ENCODE results near the gene UNC93B1.

The UNC93B1 gene

GRCh38 chr11:68040101-68040956, 36.4 kb upstream of the UNC93B1 start:
- no peak for DNase-seq (ENCODE audit: low read depth)

- DNase-seq (ENCODE audit: low read depth), result no peak
These were observed 35.7 kb upstream of the UNC93B1 start for GRCh38 chr11:68039526-68040086.

GRCh38 chr11:68038718-68039525, 35.0 kb upstream of the UNC93B1 start, which contains the start of gene TCIRG1:
TCIRG1 (plus strand) TSS chr11:68039025; CDS start chr11:68041272, 2,247 bp downstream.
- peak; percentile 32 for DNase-seq (ENCODE audit: low read depth)

- no peak for DNase-seq (ENCODE audit: low read depth)
These were observed 34.4 kb upstream of the UNC93B1 start for GRCh38 chr11:68038226-68038717.

GRCh38 chr11:68037411-68038225, 33.7 kb upstream of the UNC93B1 start:
- no peak for DNase-seq (ENCODE audit: low read depth)

GRCh38 chr11:68036717-68037239, 32.9 kb upstream of the UNC93B1 start:
- no peak for DNase-seq (ENCODE audit: low read depth)

GRCh38 chr11:68036141-68036716, 32.3 kb upstream of the UNC93B1 start:
- DNase-seq (ENCODE audit: low read depth), result no peak

GRCh38 chr11:68035266-68035876, 31.5 kb upstream of the UNC93B1 start:
- DNase-seq (ENCODE audit: low read depth), result no peak

GRCh38 chr11:68033708-68034045, 29.8 kb upstream of the UNC93B1 start:
- DNase-seq (ENCODE audit: low read depth), result no peak

- DNase-seq (ENCODE audit: low read depth), result no peak
These were observed 29.3 kb upstream of the UNC93B1 start for GRCh38 chr11:68032997-68033707.

GRCh38 chr11:68032003-68032402, 28.1 kb upstream of the UNC93B1 start:
- no peak for DNase-seq (ENCODE audit: low read depth)

- DNase-seq (ENCODE audit: low read depth), result no peak
These were observed 27.2 kb upstream of the UNC93B1 start for GRCh38 chr11:68031144-68031464.

- DNase-seq (ENCODE audit: low read depth), result peak; percentile 91
These were observed 26.6 kb upstream of the UNC93B1 start, which contains the start of gene NDUFS8 for GRCh38 chr11:68030318-68031143. NDUFS8 (plus strand) TSS chr11:68030681; CDS start chr11:68032152, 1,471 bp downstream.

- no peak for DNase-seq (ENCODE audit: low read depth)
These were observed 25.1 kb upstream of the UNC93B1 start for GRCh38 chr11:68028802-68029545.

GRCh38 chr11:68027667-68028066, 23.8 kb upstream of the UNC93B1 start:
- no peak for DNase-seq (ENCODE audit: low read depth)

GRCh38 chr11:68026391-68027105, 22.7 kb upstream of the UNC93B1 start:
- no peak for DNase-seq (ENCODE audit: low read depth)

GRCh38 chr11:68025047-68025446, 21.1 kb upstream of the UNC93B1 start:
- DNase-seq (ENCODE audit: low read depth), result no peak

- no peak for DNase-seq (ENCODE audit: low read depth)
These were observed 20.6 kb upstream of the UNC93B1 start for GRCh38 chr11:68024508-68024907.
